WTC11 (cell line): Measurements from ENCODE around the gene NCKAP5. TPM values are rescaled to one million over a fixed set of nuclear protein-coding genes. Genes with fewer than 3 reads are reported as not detected.

Experiments used
- ATAC-seq: fragments of 200-7000 bp; cut with Tn5 transposase; 2 replicates; pipeline ENCODE4 v1.10.0; 2021; ENCODE audit warnings: mild to moderate bottlenecking, moderate library complexity
- CTCF ChIA-PET: fragments of 300-600 bp; sonication (Branson Sonifier 250); formaldehyde crosslinking; loops from one replicate; lab custom pipeline; 2021; ENCODE audit warnings: antibody characterized with exemption; lab: Charles Lee
- POLR2A ChIA-PET: fragments of 350-600 bp; sonication (Branson Sonifier 250); formaldehyde crosslinking; loops from one replicate; lab custom pipeline; 2021; ENCODE audit warnings: antibody characterized with exemption; lab: Charles Lee
- DNase-seq: peaks from one replicate; pipeline ENCODE4 v3.0.0; 2021; ENCODE audit warnings: low spot score
- H3K27ac Mint-ChIP-seq: 2 replicates; pipeline ENCODE4 v1.8.0; 2021; ENCODE audit warnings: mixed read lengths
- H3K27me3 Mint-ChIP-seq: 2 replicates; pipeline ENCODE4 v1.8.0; 2021; ENCODE audit warnings: low read depth, mild to moderate bottlenecking, moderate library complexity, mixed read lengths
- H3K36me3 Mint-ChIP-seq: 2 replicates; pipeline ENCODE4 v1.8.0; 2021; ENCODE audit warnings: mixed read lengths
- H3K4me1 Mint-ChIP-seq: 2 replicates; pipeline ENCODE4 v1.8.0; 2022; ENCODE audit warnings: mixed read lengths
- H3K4me3 Mint-ChIP-seq: 2 replicates; pipeline ENCODE4 v1.8.0; 2021; ENCODE audit warnings: mild to moderate bottlenecking, moderate library complexity, mixed read lengths
- H3K9me3 Mint-ChIP-seq: 2 replicates; pipeline ENCODE4 v1.8.0; 2021; ENCODE audit warnings: mixed read lengths
- ATF1 ChIP-seq: sonication (generic); formaldehyde crosslinking; IDR thresholded peaks from 2 replicates; pipeline ENCODE4 v1.8.1; 2023; ENCODE audit warnings: mild to moderate bottlenecking, moderate library complexity, missing genetic modification reagents
- CREB1 ChIP-seq: sonication (generic); formaldehyde crosslinking; IDR thresholded peaks from 2 replicates; pipeline ENCODE4 v1.8.0; 2023; ENCODE audit warnings: mild to moderate bottlenecking, missing genetic modification reagents
- CREM ChIP-seq: sonication (generic); formaldehyde crosslinking; IDR thresholded peaks from 2 replicates; pipeline ENCODE4 v1.8.1; 2022; ENCODE audit warnings: mild to moderate bottlenecking, missing genetic modification reagents, moderate library complexity
- EMX1 ChIP-seq: fragments of 250-450 bp; sonication (Bioruptor Pico); IDR thresholded peaks from 2 replicates; pipeline ENCODE4 v1.8.0; 2021; ENCODE audit warnings: mild to moderate bottlenecking
- ETV6 ChIP-seq: sonication (generic); formaldehyde crosslinking; IDR thresholded peaks from 2 replicates; pipeline ENCODE4 v1.8.1; 2022; ENCODE audit warnings: mild to moderate bottlenecking, missing genetic modification reagents
- FOXJ3 ChIP-seq: sonication (generic); formaldehyde crosslinking; IDR thresholded peaks from 2 replicates; pipeline ENCODE4 v1.9.0; 2021; ENCODE audit warnings: missing genetic modification reagents, mild to moderate bottlenecking, borderline replicate concordance
- MYBL2 ChIP-seq: sonication (generic); formaldehyde crosslinking; IDR thresholded peaks from 2 replicates; pipeline ENCODE4 v1.8.1; 2023; ENCODE audit warnings: mild to moderate bottlenecking, moderate library complexity, missing genetic modification reagents
- NFYB ChIP-seq: sonication (generic); formaldehyde crosslinking; conservative IDR thresholded peaks from 2 replicates; pipeline ENCODE4 v1.8.0; 2022; ENCODE audit warnings: low read depth, missing genetic modification reagents
- NR2C2 ChIP-seq: sonication (generic); formaldehyde crosslinking; IDR thresholded peaks from 2 replicates; pipeline ENCODE4 v1.8.0; 2022; ENCODE audit warnings: mild to moderate bottlenecking, missing genetic modification reagents
- OVOL2 ChIP-seq: fragments of 250-450 bp; sonication (Bioruptor Pico); IDR thresholded peaks from 2 replicates; pipeline ENCODE4 v1.9.0; 2021; ENCODE audit warnings: mild to moderate bottlenecking, borderline replicate concordance
- RELA ChIP-seq: sonication (generic); formaldehyde crosslinking; IDR thresholded peaks from 2 replicates; pipeline ENCODE4 v1.8.1; 2022; ENCODE audit warnings: missing genetic modification reagents, mild to moderate bottlenecking, borderline replicate concordance
- SMAD4 ChIP-seq: sonication (generic); formaldehyde crosslinking; IDR thresholded peaks from 2 replicates; pipeline ENCODE4 v1.8.0; 2022; ENCODE audit warnings: mild to moderate bottlenecking, missing genetic modification reagents
- TEAD1 ChIP-seq: sonication (generic); formaldehyde crosslinking; IDR thresholded peaks from 2 replicates; pipeline ENCODE4 v1.8.0; 2022; ENCODE audit warnings: mild to moderate bottlenecking, missing genetic modification reagents
- total RNA-seq: library from RNA; stranded (reverse); gene quantifications from 3 replicates; pipeline ENCODE4 v1.2.3, GENCODE V29; 2021
- TF ChIP-seq, protein P1 (sequence below): sonication (generic); formaldehyde crosslinking; IDR thresholded peaks from 2 replicates; pipeline ENCODE4 v1.8.1; 2023; ENCODE audit warnings: mild to moderate bottlenecking, moderate library complexity, missing genetic modification reagents
- TF ChIP-seq, protein P2 (sequence below): sonication (generic); formaldehyde crosslinking; IDR thresholded peaks from 2 replicates; pipeline ENCODE4 v1.8.1; 2023; ENCODE audit warnings: mild to moderate bottlenecking, missing genetic modification reagents, moderate library complexity
- TF ChIP-seq, protein P3 (sequence below): fragments of 250-450 bp; sonication (Bioruptor Pico); IDR thresholded peaks from 2 replicates; pipeline ENCODE4 v1.9.0; 2021; ENCODE audit warnings: mild to moderate bottlenecking
- TF ChIP-seq, protein P4 (sequence below): fragments of 250-450 bp; sonication (Bioruptor Pico); IDR thresholded peaks from 2 replicates; pipeline ENCODE4 v1.9.0; 2021; ENCODE audit warnings: mild to moderate bottlenecking, borderline replicate concordance
- TF ChIP-seq, protein P5 (sequence below): fragments of 200-600 bp; IDR thresholded peaks from 2 replicates; pipeline ENCODE4 v1.8.0; 2022; ENCODE audit warnings: antibody characterized with exemption
- TF ChIP-seq, protein P6 (sequence below): sonication (generic); formaldehyde crosslinking; IDR thresholded peaks from 2 replicates; pipeline ENCODE4 v1.8.0; 2022; ENCODE audit warnings: mild to moderate bottlenecking, missing genetic modification reagents
- TF ChIP-seq, protein P7 (sequence below): sonication (generic); formaldehyde crosslinking; IDR thresholded peaks from 2 replicates; pipeline ENCODE4 v1.8.1; 2022; ENCODE audit warnings: mild to moderate bottlenecking, missing genetic modification reagents, moderate library complexity, borderline replicate concordance

Gene NCKAP5
- total RNA-seq, 1 experiment from 2014 or later, result 0.55 TPM

DNA sequence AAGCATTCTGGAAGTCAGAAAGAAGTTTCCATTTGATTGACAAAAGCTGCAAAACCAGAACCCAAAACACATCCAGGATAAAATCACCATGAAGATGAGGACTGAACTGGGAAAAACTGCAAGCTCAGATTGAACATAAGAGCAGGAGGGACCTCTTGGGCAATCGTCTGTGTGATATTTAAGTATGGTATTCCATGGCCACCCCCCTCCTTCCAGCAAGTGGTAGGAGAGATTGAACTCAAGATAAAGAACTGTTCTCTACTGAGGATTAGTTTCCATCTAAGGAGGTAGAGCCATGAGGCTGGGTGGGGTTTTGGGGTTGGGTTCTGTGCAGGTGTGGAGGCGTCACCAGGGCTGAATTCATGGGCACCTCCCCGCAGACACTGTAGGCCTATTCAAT, 251.1 kb downstream of the NCKAP5 start:
- DNase-seq (no peak), ATAC-seq (no peak)
- H3K36me3 Mint-ChIP-seq, result no peaks in the 10 kb centered on the region
- H3K27me3 Mint-ChIP-seq, result no peaks in the 10 kb centered on the region; the same call in 1 of the 2 replicates
- TF ChIP-seq, protein P1, sequence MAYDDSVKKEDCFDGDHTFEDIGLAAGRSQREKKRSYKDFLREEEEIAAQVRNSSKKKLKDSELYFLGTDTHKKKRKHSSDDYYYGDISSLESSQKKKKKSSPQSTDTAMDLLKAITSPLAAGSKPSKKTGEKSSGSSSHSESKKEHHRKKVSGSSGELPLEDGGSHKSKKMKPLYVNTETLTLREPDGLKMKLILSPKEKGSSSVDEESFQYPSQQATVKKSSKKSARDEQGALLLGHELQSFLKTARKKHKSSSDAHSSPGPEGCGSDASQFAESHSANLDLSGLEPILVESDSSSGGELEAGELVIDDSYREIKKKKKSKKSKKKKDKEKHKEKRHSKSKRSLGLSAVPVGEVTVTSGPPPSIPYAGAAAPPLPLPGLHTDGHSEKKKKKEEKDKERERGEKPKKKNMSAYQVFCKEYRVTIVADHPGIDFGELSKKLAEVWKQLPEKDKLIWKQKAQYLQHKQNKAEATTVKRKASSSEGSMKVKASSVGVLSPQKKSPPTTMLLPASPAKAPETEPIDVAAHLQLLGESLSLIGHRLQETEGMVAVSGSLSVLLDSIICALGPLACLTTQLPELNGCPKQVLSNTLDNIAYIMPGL, result no peak
- no peak for TF ChIP-seq SMAD4
- TF ChIP-seq RELA (CRISPR knock-in tag), result no peak
- TF ChIP-seq OVOL2, result no peak
- TF ChIP-seq ETV6 (CRISPR knock-in tag), result no peak
- TF ChIP-seq, protein P2, sequence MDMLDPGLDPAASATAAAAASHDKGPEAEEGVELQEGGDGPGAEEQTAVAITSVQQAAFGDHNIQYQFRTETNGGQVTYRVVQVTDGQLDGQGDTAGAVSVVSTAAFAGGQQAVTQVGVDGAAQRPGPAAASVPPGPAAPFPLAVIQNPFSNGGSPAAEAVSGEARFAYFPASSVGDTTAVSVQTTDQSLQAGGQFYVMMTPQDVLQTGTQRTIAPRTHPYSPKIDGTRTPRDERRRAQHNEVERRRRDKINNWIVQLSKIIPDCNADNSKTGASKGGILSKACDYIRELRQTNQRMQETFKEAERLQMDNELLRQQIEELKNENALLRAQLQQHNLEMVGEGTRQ (CRISPR knock-in tag), result no peak
- TF ChIP-seq ATF1 (CRISPR knock-in tag), result no peak
- ChIA-PET POLR2A (no interaction called here), CTCF (no interaction called here)
- H3K9me3 Mint-ChIP-seq, result peaks cover 17% of the 10 kb centered on the region
- no peak overlapping the region for H3K27ac Mint-ChIP-seq
- H3K4me3 Mint-ChIP-seq, result no peak overlapping the region
- H3K4me1 Mint-ChIP-seq, result peaks cover 18% of the 10 kb centered on the region; the same call in 1 of the 2 replicates

DNA sequence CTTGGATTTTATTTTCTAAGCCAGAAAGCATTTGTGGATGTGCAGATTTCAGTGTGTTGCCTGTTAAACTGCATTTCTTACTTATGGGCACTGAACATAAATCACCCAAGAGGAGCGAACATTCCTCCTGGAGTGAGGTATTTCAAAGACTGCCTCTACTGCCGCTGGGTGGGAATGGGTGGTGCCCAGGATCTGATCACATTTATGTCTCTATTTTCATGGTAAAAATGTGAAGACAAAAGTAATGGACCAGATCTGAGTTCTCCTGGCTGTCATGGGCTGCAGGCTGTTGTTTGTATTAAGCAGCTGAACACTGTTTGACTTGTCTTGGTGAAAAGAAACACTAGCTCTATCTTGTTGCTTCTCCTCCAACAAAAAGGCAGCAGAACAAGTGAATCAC, 251.7 kb downstream of the NCKAP5 start:
- ChIA-PET CTCF (no interaction called here), POLR2A (no interaction called here)
- TF ChIP-seq CREM (CRISPR knock-in tag) (no peak), EMX1 (CRISPR knock-in tag) (no peak), MYBL2 (no peak), OVOL2 (no peak), FOXJ3 (CRISPR knock-in tag) (no peak), TEAD1 (CRISPR knock-in tag) (no peak), NFYB (no peak), NR2C2 (CRISPR knock-in tag) (no peak), SMAD4 (no peak), ETV6 (CRISPR knock-in tag) (no peak), CREB1 (CRISPR knock-in tag) (no peak)
- TF ChIP-seq, protein P2 (CRISPR knock-in tag), result no peak
- TF ChIP-seq, protein P3, sequence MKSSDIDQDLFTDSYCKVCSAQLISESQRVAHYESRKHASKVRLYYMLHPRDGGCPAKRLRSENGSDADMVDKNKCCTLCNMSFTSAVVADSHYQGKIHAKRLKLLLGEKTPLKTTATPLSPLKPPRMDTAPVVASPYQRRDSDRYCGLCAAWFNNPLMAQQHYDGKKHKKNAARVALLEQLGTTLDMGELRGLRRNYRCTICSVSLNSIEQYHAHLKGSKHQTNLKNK, result no peak
- TF ChIP-seq, protein P4, sequence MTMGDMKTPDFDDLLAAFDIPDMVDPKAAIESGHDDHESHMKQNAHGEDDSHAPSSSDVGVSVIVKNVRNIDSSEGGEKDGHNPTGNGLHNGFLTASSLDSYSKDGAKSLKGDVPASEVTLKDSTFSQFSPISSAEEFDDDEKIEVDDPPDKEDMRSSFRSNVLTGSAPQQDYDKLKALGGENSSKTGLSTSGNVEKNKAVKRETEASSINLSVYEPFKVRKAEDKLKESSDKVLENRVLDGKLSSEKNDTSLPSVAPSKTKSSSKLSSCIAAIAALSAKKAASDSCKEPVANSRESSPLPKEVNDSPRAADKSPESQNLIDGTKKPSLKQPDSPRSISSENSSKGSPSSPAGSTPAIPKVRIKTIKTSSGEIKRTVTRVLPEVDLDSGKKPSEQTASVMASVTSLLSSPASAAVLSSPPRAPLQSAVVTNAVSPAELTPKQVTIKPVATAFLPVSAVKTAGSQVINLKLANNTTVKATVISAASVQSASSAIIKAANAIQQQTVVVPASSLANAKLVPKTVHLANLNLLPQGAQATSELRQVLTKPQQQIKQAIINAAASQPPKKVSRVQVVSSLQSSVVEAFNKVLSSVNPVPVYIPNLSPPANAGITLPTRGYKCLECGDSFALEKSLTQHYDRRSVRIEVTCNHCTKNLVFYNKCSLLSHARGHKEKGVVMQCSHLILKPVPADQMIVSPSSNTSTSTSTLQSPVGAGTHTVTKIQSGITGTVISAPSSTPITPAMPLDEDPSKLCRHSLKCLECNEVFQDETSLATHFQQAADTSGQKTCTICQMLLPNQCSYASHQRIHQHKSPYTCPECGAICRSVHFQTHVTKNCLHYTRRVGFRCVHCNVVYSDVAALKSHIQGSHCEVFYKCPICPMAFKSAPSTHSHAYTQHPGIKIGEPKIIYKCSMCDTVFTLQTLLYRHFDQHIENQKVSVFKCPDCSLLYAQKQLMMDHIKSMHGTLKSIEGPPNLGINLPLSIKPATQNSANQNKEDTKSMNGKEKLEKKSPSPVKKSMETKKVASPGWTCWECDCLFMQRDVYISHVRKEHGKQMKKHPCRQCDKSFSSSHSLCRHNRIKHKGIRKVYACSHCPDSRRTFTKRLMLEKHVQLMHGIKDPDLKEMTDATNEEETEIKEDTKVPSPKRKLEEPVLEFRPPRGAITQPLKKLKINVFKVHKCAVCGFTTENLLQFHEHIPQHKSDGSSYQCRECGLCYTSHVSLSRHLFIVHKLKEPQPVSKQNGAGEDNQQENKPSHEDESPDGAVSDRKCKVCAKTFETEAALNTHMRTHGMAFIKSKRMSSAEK, result no peak
- TF ChIP-seq, protein P5, sequence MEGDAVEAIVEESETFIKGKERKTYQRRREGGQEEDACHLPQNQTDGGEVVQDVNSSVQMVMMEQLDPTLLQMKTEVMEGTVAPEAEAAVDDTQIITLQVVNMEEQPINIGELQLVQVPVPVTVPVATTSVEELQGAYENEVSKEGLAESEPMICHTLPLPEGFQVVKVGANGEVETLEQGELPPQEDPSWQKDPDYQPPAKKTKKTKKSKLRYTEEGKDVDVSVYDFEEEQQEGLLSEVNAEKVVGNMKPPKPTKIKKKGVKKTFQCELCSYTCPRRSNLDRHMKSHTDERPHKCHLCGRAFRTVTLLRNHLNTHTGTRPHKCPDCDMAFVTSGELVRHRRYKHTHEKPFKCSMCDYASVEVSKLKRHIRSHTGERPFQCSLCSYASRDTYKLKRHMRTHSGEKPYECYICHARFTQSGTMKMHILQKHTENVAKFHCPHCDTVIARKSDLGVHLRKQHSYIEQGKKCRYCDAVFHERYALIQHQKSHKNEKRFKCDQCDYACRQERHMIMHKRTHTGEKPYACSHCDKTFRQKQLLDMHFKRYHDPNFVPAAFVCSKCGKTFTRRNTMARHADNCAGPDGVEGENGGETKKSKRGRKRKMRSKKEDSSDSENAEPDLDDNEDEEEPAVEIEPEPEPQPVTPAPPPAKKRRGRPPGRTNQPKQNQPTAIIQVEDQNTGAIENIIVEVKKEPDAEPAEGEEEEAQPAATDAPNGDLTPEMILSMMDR, result no peak
- TF ChIP-seq, protein P6, sequence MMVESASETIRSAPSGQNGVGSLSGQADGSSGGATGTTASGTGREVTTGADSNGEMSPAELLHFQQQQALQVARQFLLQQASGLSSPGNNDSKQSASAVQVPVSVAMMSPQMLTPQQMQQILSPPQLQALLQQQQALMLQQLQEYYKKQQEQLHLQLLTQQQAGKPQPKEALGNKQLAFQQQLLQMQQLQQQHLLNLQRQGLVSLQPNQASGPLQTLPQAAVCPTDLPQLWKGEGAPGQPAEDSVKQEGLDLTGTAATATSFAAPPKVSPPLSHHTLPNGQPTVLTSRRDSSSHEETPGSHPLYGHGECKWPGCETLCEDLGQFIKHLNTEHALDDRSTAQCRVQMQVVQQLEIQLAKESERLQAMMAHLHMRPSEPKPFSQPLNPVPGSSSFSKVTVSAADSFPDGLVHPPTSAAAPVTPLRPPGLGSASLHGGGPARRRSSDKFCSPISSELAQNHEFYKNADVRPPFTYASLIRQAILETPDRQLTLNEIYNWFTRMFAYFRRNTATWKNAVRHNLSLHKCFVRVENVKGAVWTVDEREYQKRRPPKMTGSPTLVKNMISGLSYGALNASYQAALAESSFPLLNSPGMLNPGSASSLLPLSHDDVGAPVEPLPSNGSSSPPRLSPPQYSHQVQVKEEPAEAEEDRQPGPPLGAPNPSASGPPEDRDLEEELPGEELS (CRISPR knock-in tag), result no peak
- TF ChIP-seq, protein P7, sequence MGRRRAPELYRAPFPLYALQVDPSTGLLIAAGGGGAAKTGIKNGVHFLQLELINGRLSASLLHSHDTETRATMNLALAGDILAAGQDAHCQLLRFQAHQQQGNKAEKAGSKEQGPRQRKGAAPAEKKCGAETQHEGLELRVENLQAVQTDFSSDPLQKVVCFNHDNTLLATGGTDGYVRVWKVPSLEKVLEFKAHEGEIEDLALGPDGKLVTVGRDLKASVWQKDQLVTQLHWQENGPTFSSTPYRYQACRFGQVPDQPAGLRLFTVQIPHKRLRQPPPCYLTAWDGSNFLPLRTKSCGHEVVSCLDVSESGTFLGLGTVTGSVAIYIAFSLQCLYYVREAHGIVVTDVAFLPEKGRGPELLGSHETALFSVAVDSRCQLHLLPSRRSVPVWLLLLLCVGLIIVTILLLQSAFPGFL (CRISPR knock-in tag), result no peak
- Mint-ChIP-seq H3K36me3 (no peaks in the 10 kb centered on the region), H3K9me3 (peaks cover 17% of the 10 kb centered on the region), H3K4me3 (no peak overlapping the region), H3K27me3 (no peaks in the 10 kb centered on the region; the same call in 1 of the 2 replicates), H3K4me1 (peaks cover 18% of the 10 kb centered on the region; the same call in 1 of the 2 replicates), H3K27ac (no peak overlapping the region)
- ATAC-seq (no peak), DNase-seq (no peak)
